Panc1 (cell line): Measurements from ENCODE around the gene IER5L. TPM values are rescaled to one million over a fixed set of nuclear protein-coding genes. Genes with fewer than 3 reads are reported as not detected.
"Not testable (repeated sequence)": the region's sequence is repeated elsewhere in the genome, so short reads cannot be mapped to it uniquely, and the experiment has no call there.

Experiments
- ATAC-seq: fragments of 200-7000 bp; cut with Tn5 transposase; 2 replicates; pipeline ENCODE4 v1.9.1; 2020; ENCODE audit warnings: mild to moderate bottlenecking, moderate library complexity
- BruUV-seq: library from RNA; stranded (reverse); fragments of 400-500 nt; replicated peaks from 2 replicates; lab custom pipeline; 2021; lab: Mats Ljungman, UMichigan
- CTCF ChIA-PET: fragments of 300-600 bp; sonication (Branson Sonifier 250); formaldehyde crosslinking; loops from one replicate; lab custom pipeline; 2022; ENCODE audit warnings: antibody characterized with exemption; lab: Charles Lee
- POLR2A ChIA-PET: fragments of 300-600 bp; sonication (Branson Sonifier 250); formaldehyde crosslinking; loops from one replicate; lab custom pipeline; 2022; ENCODE audit warnings: antibody characterized with exemption; lab: Charles Lee
- DNase-seq: peaks from one replicate; pipeline ENCODE4 v3.0.0-alpha.2; 2010; ENCODE audit warnings: low read depth, low spot score
- H3K27ac ChIP-seq: 2 replicates; pipeline ENCODE4 v1.5.1; 2011; ENCODE audit warnings: mild to moderate bottlenecking, low read length, inconsistent platforms
- H3K27me3 ChIP-seq: fragments of 200-500 bp; sonication (Bioruptor generic); 2 replicates; pipeline ENCODE4 v1.6.0; 2014; ENCODE audit warnings: low read length, inconsistent platforms; ENCODE audit not compliant: control insufficient read depth, insufficient read depth
- H3K36me3 ChIP-seq: fragments of 200-500 bp; sonication (Bioruptor generic); 2 replicates; pipeline ENCODE4 v1.5.1; 2014; ENCODE audit warnings: inconsistent platforms, mild to moderate bottlenecking, low read length, moderate library complexity; ENCODE audit not compliant: control insufficient read depth, insufficient read depth
- H3K4me1 ChIP-seq: 2 replicates; pipeline ENCODE4 v1.5.1; 2011; ENCODE audit warnings: inconsistent platforms, mild to moderate bottlenecking, low read length, moderate library complexity; ENCODE audit not compliant: control insufficient read depth, insufficient read depth
- H3K4me3 ChIP-seq, 2 experiments: 2 replicates each; pipeline ENCODE4 v1.5.1; 2011 to 2012; ENCODE audit warnings: low read depth in 2 of 2, low read length in 2 of 2, mild to moderate bottlenecking in 2 of 2, inconsistent platforms in 1 of 2, moderate library complexity in 1 of 2
- H3K9me3 ChIP-seq: fragments of 200-500 bp; sonication (Bioruptor generic); 2 replicates; pipeline ENCODE4 v1.5.1; 2014; ENCODE audit warnings: low read depth, mild to moderate bottlenecking, inconsistent platforms, low read length, moderate library complexity; ENCODE audit not compliant: control insufficient read depth, insufficient read depth
- POLR2AphosphoS5 ChIP-seq: IDR thresholded peaks from 2 replicates; pipeline ENCODE4 v1.6.1; 2012; ENCODE audit warnings: mild to moderate bottlenecking, low read depth, low read length, moderate library complexity
- SIN3A ChIP-seq: IDR thresholded peaks from 2 replicates; pipeline ENCODE4 v1.6.1; 2012; ENCODE audit warnings: low read depth, mild to moderate bottlenecking, low read length, moderate library complexity, borderline replicate concordance; ENCODE audit not compliant: insufficient read depth
- TCF7L2 ChIP-seq: IDR thresholded peaks from 2 replicates; pipeline ENCODE4 v1.6.1; 2011; ENCODE audit warnings: mild to moderate bottlenecking, low read depth, low read length, inconsistent platforms
- in situ Hi-C: cut with HindIII; loops from 2 replicates; pipeline ENCODE4 v1.10.0; 2016; ENCODE audit warnings: low sequenced_read_pairs, low pct_unique_long_range_greater_than_20kb
- intact Hi-C: fragments of 100-400 bp; cut with micrococcal nuclease; formaldehyde crosslinking; loops from one replicate; pipeline ENCODE4 v1.10.0; 2022; ENCODE audit not compliant: unreplicated experiment
- total RNA-seq: library from RNA; stranded (reverse); gene quantifications from one replicate; pipeline ENCODE4 v1.2.1, GENCODE V29; 2021; ENCODE audit not compliant: unreplicated experiment
- TF ChIP-seq, protein P1 (sequence below): fragments of 450-650 bp; IDR thresholded peaks from 2 replicates; pipeline ENCODE4 v1.5.1; 2017; ENCODE audit warnings: mild to moderate bottlenecking
- TF ChIP-seq, protein P2 (sequence below), 2 experiments: IDR thresholded peaks; 2 replicates each; pipeline ENCODE4 v1.6.1; 2011 to 2012; ENCODE audit warnings: low read depth in 2 of 2, control low read depth in 1 of 2, low read length in 1 of 2, mild to moderate bottlenecking in 1 of 2, moderate library complexity in 1 of 2; ENCODE audit not compliant: insufficient read depth in 1 of 2

IER5L gene
- total RNA-seq, 1 experiment from 2014 or later = 44.6 TPM

DNA sequence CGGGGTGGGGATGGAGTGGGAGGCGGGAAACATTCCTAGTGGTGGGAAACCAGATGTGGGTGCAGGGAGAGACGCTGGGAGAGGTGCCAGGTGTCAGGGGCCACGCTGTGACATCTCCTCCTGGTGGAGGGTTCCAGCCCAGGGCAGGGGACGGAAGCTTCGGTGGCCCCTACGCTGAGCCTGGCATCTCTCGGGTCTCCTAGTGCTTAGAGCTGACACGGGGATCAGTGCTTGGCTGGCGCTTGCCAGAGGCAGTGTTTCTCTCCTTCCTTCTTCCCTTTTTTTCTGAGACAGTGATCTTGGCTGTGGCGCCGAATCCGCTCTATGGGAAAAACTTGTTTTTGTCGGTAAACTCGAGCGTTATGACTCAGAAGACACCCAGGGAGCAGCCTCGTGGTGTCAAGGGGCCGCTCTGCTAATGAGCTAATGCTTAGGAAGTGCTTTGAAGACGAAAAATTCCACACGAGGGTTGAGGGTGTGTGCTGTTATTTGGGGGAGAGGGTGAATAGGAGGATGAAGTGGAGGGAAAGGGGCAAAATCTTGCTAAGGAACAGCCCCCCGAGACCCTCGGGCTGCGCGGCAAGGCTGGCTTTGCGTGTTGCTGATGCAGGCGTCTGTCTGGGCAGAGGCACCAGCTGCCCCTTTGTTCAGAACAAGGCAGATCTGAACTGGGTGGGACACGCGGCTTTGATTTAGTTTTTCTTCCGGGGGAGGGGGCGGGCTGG lies 20.4 kb upstream of the IER5L start:
- CTCF ChIA-PET = no interaction called here
- POLR2A ChIA-PET = no interaction called here

DNA sequence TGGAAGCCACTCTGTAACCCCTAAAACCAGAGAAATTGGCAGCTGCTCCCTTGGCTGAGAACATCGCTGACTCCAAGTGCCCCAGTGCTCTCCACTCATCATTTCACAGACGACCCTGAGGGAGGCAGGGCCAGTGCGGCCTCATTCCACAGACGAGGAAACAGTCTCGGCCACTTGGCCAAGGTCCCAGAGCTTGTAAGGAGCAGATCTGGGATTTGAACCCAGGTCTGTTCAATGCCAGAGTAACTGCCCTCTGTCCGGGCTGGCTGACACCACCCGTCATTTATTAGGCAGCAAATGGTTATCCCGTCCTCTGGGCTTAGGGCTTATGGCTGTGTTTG lies 19.9 kb upstream of the IER5L start:
- Histone ChIP-seq H3K9me3 (no peaks in the 10 kb centered on the region), H3K27ac (no peak overlapping the region), H3K27me3 (no peaks in the 10 kb centered on the region), H3K4me1 (no peaks in the 10 kb centered on the region), H3K36me3 (no peaks in the 10 kb centered on the region), H3K4me3 (no peak overlapping the region)
- TF ChIP-seq, protein P1, sequence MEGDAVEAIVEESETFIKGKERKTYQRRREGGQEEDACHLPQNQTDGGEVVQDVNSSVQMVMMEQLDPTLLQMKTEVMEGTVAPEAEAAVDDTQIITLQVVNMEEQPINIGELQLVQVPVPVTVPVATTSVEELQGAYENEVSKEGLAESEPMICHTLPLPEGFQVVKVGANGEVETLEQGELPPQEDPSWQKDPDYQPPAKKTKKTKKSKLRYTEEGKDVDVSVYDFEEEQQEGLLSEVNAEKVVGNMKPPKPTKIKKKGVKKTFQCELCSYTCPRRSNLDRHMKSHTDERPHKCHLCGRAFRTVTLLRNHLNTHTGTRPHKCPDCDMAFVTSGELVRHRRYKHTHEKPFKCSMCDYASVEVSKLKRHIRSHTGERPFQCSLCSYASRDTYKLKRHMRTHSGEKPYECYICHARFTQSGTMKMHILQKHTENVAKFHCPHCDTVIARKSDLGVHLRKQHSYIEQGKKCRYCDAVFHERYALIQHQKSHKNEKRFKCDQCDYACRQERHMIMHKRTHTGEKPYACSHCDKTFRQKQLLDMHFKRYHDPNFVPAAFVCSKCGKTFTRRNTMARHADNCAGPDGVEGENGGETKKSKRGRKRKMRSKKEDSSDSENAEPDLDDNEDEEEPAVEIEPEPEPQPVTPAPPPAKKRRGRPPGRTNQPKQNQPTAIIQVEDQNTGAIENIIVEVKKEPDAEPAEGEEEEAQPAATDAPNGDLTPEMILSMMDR = no peak
- TF ChIP-seq POLR2AphosphoS5 (no peak), SIN3A (no peak), TCF7L2 (no peak)
- TF ChIP-seq, protein P2, sequence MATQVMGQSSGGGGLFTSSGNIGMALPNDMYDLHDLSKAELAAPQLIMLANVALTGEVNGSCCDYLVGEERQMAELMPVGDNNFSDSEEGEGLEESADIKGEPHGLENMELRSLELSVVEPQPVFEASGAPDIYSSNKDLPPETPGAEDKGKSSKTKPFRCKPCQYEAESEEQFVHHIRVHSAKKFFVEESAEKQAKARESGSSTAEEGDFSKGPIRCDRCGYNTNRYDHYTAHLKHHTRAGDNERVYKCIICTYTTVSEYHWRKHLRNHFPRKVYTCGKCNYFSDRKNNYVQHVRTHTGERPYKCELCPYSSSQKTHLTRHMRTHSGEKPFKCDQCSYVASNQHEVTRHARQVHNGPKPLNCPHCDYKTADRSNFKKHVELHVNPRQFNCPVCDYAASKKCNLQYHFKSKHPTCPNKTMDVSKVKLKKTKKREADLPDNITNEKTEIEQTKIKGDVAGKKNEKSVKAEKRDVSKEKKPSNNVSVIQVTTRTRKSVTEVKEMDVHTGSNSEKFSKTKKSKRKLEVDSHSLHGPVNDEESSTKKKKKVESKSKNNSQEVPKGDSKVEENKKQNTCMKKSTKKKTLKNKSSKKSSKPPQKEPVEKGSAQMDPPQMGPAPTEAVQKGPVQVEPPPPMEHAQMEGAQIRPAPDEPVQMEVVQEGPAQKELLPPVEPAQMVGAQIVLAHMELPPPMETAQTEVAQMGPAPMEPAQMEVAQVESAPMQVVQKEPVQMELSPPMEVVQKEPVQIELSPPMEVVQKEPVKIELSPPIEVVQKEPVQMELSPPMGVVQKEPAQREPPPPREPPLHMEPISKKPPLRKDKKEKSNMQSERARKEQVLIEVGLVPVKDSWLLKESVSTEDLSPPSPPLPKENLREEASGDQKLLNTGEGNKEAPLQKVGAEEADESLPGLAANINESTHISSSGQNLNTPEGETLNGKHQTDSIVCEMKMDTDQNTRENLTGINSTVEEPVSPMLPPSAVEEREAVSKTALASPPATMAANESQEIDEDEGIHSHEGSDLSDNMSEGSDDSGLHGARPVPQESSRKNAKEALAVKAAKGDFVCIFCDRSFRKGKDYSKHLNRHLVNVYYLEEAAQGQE (IDR thresholded peaks at IDR 0.05; ENCODE audit: insufficient read depth in 1 of 2, low read depth in 2 of 2, low read length in 1 of 2) = no peak
- POLR2A ChIA-PET = no interaction called here
- no TSS peak for BruUV-seq
- CTCF ChIA-PET = no interaction called here
- no peak for ATAC-seq
- intact Hi-C loops = no loop called here
- DNase-seq = no peak
- in situ Hi-C loops = no loop called here

More for the DNA sequence above, 20.4 kb upstream of the IER5L start:
- no peak overlapping the region; the same call in 1 of the 2 replicates for H3K27ac ChIP-seq
- H3K4me1 ChIP-seq = peaks cover 4% of the 10 kb centered on the region
- TF ChIP-seq TCF7L2 = no peak
- TF ChIP-seq, protein P2 (IDR thresholded peaks at IDR 0.05; ENCODE audit: insufficient read depth in 1 of 2, low read depth in 2 of 2, low read length in 1 of 2) = no peak
- no peaks in the 10 kb centered on the region for H3K36me3 ChIP-seq
- no peaks in the 10 kb centered on the region for H3K9me3 ChIP-seq
- intact Hi-C loops (no loop called here), in situ Hi-C loops (no loop called here)
- BruUV-seq = no TSS peak
- H3K27me3 ChIP-seq = no peaks in the 10 kb centered on the region
- DNase-seq = no peak
- no peak for ATAC-seq
- no peak overlapping the region for H3K4me3 ChIP-seq

DNA sequence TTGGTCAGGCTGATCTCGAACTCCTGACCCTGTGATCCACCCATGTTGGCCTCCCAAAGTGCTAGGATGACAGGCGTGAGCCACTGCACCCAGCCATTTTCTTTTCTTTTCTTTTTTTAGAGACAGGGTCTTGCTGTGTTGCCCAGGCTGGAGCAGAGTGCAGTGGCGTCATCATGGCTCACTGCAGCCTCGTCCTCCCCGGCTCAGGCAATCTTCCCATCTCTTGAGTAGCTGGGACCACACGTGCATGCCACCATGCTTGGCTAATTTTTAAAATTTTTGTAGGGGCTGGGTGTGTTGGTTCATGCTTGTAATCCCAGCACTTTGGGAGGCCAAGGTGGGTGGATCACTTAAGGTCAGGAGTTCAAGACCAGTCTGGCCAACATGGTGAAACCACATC lies 19.0 kb upstream of the IER5L start:
- H3K9me3 ChIP-seq, intact Hi-C loops, in situ Hi-C loops, H3K4me1 ChIP-seq, DNase-seq, H3K36me3 ChIP-seq, H3K27ac ChIP-seq, BruUV-seq, ATAC-seq, H3K4me3 ChIP-seq, POLR2A ChIA-PET, H3K27me3 ChIP-seq, CTCF ChIA-PET: not testable (repeated sequence)
